Peyer's patch (tissue), 4 donors: Measurements from ENCODE around the gene OTULINL. TPM values are rescaled to one million over a fixed set of nuclear protein-coding genes. Genes with fewer than 3 reads are reported as not detected.

Source experiments
- DNase-seq, 3 donors: peaks; one replicate each; pipeline ENCODE4 v3.0.0-alpha.2; 2017 to 2019
- H3K27ac ChIP-seq, 4 donors: fragments of 200-600 bp; sonication (generic); one replicate each; pipeline ENCODE4 v1.5.1; 2016 to 2019
- H3K27me3 ChIP-seq, 2 donors: fragments of 200-600 bp; sonication (generic); one replicate each; pipeline ENCODE4 v1.5.1; 2019
- H3K36me3 ChIP-seq, 3 donors: fragments of 200-600 bp; sonication (generic); one replicate each; pipeline ENCODE4 v1.5.1; 2016 to 2019
- H3K4me1 ChIP-seq, 4 donors: fragments of 200-600 bp; sonication (generic); one replicate each; pipeline ENCODE4 v1.5.1; 2016 to 2019
- H3K4me3 ChIP-seq, 4 donors: fragments of 200-600 bp; sonication (generic); 1 replicate in 3 of 4; 2 replicates in 1 of 4; pipeline ENCODE4 v1.5.1; 2016 to 2019; ENCODE audit warnings: mild to moderate bottlenecking in 1 of 4
- H3K9me3 ChIP-seq, 4 donors: fragments of 200-600 bp; sonication (generic); one replicate each; pipeline ENCODE4 v1.5.1; 2016 to 2019; ENCODE audit warnings: mild to moderate bottlenecking in 1 of 4
- POLR2A ChIP-seq, 2 donors: fragments of 450-650 bp; IDR thresholded peaks; one replicate each; pipeline ENCODE4 v1.5.1; 2017; ENCODE audit warnings: antibody characterized with exemption in 2 of 2, mild to moderate bottlenecking in 2 of 2, moderate library complexity in 2 of 2
- total RNA-seq, 4 donors: library from RNA; depleted of rRNA; stranded (reverse); fragments of >200 nt; gene quantifications; one replicate each; pipeline ENCODE4 v1.1.0, GENCODE V29; 2016
- TF ChIP-seq, protein P1 (sequence below), 6 experiments: fragments of 450-650 bp in 4 of 6; fragments of 200-600 bp in 2 of 6; sonication (generic) in 1 of 6; IDR thresholded peaks; one replicate each; pipeline ENCODE4 v1.5.1; 2017 to 2019; ENCODE audit warnings: antibody characterized with exemption in 6 of 6, mild to moderate bottlenecking in 3 of 6, moderate library complexity in 1 of 6

OTULINL gene
- 10 to 100 TPM; 18.9 to 33.0 (median 28.8) TPM for total RNA-seq

DNA sequence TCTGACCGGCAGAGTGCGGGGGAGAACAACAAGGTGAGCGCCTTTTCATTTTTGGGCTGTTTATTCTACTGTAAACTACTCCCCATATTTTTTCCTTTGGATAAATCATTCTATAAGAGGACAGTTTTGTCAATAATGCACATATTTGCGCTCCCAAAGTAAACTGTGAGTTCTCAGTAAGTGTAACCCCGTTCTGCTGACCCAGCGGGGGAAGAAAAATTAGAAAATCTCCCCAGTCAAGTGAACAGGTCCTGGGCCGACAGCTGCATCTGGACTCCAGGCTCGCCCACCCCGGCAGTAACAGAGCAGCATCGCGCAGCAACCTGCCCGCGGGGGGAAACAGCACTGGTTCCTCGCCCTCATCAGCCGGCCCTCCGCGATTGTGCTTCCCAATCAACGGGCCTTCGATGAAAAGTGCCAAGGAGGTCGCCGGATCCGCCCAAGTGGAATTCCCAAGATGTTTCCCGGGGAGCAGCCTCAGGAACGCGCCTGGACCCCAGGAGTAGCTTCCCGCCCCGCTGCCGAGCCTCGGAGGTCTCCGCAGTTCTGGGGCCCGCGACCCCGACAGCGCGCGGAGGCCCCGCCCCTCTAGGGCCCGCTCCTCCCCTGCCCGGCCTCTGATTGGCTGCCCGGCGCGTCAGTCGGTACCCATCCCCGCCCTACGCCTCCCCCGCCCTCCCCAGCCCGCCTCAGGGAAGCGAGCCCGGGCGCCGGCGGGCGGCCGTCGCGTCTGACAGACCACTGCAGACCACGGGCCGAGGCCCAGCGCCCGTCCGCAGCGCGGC is at the start of gene OTULINL:
OTULINL (plus strand) TSS at position 687 of the 785 bp plus-strand sequence. CDS start 103 bp downstream, outside the sequence.
- Histone ChIP-seq H3K27me3 (no peaks in the 10 kb centered on the region), H3K4me1 (peaks cover 0 to 37% (median 7%) of the 10 kb centered on the region in 4 donors), H3K36me3 (no peaks in the 10 kb centered on the region), H3K4me3 (peak within 1 kb of the TSS; percentile 72 to 99 (median 88)), H3K9me3 (no peaks in the 10 kb centered on the region), H3K27ac (peak within 1 kb of the TSS; percentile 83 to 96 (median 88))
- DNase-seq, result peak; percentile 84 to 95 (median 94)
- TF ChIP-seq, protein P1, sequence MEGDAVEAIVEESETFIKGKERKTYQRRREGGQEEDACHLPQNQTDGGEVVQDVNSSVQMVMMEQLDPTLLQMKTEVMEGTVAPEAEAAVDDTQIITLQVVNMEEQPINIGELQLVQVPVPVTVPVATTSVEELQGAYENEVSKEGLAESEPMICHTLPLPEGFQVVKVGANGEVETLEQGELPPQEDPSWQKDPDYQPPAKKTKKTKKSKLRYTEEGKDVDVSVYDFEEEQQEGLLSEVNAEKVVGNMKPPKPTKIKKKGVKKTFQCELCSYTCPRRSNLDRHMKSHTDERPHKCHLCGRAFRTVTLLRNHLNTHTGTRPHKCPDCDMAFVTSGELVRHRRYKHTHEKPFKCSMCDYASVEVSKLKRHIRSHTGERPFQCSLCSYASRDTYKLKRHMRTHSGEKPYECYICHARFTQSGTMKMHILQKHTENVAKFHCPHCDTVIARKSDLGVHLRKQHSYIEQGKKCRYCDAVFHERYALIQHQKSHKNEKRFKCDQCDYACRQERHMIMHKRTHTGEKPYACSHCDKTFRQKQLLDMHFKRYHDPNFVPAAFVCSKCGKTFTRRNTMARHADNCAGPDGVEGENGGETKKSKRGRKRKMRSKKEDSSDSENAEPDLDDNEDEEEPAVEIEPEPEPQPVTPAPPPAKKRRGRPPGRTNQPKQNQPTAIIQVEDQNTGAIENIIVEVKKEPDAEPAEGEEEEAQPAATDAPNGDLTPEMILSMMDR (IDR thresholded peaks at IDR 0.05), result no peak
- TF ChIP-seq POLR2A (IDR thresholded peaks at IDR 0.05), result peak in 1 of 2 donors; percentile 24

DNA sequence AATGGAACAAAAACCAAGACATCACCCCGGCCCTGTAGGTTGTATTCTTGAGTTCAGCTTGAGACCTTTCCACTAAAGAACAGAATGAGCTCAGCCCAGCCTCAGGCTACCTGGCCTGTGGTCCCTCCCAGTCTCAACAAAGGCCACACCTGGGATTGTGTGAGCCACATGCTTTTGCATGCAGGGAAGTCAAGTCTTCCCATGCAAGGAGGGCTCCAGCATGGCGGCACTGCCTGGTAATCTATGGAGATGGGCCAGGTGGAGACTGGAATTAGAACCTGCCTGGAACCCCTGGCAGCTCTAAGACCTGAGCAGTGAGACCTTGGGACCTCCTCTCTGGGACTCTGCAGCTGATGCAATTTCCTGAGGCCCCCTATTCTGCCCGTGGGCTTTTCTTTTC is 49.4 kb upstream of the OTULINL start:
- no peak overlapping the region for H3K27ac ChIP-seq
- TF ChIP-seq POLR2A (IDR thresholded peaks at IDR 0.05), result no peak
- TF ChIP-seq, protein P1 (IDR thresholded peaks at IDR 0.05), result no peak
- no peaks in the 10 kb centered on the region for H3K36me3 ChIP-seq
- no peaks in the 10 kb centered on the region for H3K9me3 ChIP-seq
- no peak overlapping the region for H3K4me3 ChIP-seq
- no peaks in the 10 kb centered on the region for H3K27me3 ChIP-seq
- H3K4me1 ChIP-seq, result no peaks in the 10 kb centered on the region
- DNase-seq, result no peak

DNA sequence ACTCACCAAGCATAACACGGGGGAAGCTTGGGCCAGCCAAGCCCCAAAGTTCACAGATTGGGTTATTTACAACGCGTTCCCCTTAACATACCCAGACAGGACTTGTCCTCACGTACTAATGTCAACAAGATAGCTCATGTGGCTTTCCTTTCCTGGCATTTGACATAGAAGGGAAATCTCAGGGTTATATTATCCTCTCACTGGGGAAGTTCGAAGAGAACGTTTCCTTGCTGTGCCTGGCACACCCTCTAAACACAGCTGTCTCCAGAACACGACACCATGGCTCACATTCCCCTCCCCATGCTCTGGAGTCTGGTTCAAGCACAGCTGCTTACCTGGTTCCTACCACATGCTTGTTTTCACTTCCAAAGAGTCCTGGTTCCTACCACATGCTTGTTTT is 46.8 kb upstream of the OTULINL start:
- no peaks in the 10 kb centered on the region for H3K36me3 ChIP-seq
- no peak overlapping the region for H3K4me3 ChIP-seq
- no peaks in the 10 kb centered on the region for H3K4me1 ChIP-seq
- H3K27me3 ChIP-seq, result no peaks in the 10 kb centered on the region
- TF ChIP-seq, protein P1 (IDR thresholded peaks at IDR 0.05), result no peak
- no peak for TF ChIP-seq POLR2A (IDR thresholded peaks at IDR 0.05)
- no peaks in the 10 kb centered on the region for H3K9me3 ChIP-seq
- no peak overlapping the region for H3K27ac ChIP-seq
- DNase-seq, result no peak

DNA sequence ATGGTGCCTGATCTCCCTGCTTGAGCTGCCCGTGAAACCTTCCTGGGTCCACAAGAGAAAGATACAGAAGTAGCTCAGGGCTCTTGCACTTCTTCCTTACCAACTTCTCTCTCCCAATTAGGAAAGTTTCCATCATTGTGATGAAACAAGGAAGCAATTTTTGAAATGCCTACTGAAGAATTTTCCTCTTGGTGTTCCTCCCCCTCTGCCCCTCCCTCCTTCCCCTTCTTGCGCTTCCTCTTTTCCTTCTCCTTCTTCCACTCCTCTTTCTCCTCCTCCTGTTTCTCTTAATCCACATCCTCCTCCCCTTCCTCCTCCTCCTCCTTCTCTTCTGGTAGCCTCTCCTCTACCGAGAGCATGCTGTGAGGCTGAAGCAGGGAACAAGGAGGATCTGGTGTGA is 36.3 kb upstream of the OTULINL start:
- no peaks in the 10 kb centered on the region for H3K4me1 ChIP-seq
- no peak overlapping the region for H3K27ac ChIP-seq
- no peaks in the 10 kb centered on the region for H3K36me3 ChIP-seq
- H3K4me3 ChIP-seq, result no peak overlapping the region
- no peaks in the 10 kb centered on the region for H3K27me3 ChIP-seq
- no peak for TF ChIP-seq POLR2A (IDR thresholded peaks at IDR 0.05)
- TF ChIP-seq, protein P1 (IDR thresholded peaks at IDR 0.05), result no peak
- H3K9me3 ChIP-seq, result no peaks in the 10 kb centered on the region
- no peak for DNase-seq

DNA sequence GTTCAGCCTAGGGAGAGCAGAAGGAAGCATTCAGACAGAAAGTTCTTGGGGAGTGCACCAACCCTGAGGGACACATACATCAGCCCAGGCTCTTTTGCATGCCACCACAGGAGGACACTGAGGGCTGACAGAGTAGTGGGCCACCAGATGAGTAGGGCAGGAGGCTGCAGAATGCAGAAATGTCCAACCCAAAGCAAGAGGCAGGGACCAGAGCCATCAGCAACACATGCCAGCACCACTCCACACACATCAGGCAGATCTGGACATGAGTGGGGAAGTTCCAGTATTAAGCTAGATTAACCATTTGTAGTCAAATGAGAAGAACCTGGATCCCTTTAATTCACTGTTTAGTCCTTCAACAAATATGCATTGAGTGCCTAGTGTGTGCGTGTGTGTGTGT is 35.7 kb upstream of the OTULINL start:
- Histone ChIP-seq H3K27ac (no peak overlapping the region), H3K9me3 (no peaks in the 10 kb centered on the region), H3K36me3 (no peaks in the 10 kb centered on the region), H3K27me3 (no peaks in the 10 kb centered on the region), H3K4me3 (no peak overlapping the region), H3K4me1 (peaks cover 0 to 4% (median 0%) of the 10 kb centered on the region in 4 donors)
- no peak for DNase-seq
- TF ChIP-seq, protein P1 (IDR thresholded peaks at IDR 0.05), result no peak
- no peak for TF ChIP-seq POLR2A (IDR thresholded peaks at IDR 0.05)
